ENCODE results near the gene RAVER2.
"Not testable (repeated sequence)": the region's sequence is repeated elsewhere in the genome, so short reads cannot be mapped to it uniquely, and the experiment has no call there.

Gene RAVER2

DNA sequence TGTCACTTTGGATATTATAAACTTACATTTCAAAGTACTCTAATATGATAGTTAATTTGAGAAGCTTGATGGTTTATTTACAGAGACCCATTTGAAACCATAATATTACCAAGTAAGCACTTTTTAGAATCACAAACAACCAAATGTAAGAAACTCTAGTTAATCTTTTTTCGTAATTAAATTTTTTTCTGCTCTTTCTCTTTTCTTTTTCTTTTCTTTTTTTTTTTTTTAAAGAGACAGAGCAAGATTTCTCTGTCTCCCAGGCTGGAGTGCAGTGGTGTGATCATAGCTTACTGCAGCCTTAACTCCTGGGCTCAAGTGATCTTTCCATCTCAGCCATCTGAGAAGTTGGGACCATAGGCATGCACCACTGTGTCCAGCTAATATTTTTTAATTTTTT, 5.2 kb downstream of the RAVER2 start:
- DNase-seq = no peak

GRCh38 chr1:64750875-64751274, 6.0 kb downstream of the RAVER2 start:
- DNase-seq = no peak

DNA sequence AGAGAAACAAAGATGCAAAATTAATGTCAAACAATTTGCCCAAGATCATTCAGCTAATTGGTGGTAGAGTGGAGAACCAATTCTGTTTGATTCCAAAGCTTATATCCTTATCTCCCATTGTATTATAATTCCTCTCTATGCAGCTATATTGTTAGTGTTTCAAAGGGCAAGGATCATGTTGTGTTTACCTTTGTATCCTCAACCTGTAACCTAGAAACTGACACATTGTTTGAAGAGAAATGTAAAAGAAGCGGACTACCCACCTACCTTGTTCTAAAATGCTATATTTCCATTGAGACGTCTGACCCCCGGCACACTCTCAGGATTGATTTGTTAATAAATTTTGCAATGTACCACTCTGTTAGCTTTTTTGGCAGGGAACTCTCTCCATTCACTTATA, 9.3 kb downstream of the RAVER2 start:
- no peak for DNase-seq

DNA sequence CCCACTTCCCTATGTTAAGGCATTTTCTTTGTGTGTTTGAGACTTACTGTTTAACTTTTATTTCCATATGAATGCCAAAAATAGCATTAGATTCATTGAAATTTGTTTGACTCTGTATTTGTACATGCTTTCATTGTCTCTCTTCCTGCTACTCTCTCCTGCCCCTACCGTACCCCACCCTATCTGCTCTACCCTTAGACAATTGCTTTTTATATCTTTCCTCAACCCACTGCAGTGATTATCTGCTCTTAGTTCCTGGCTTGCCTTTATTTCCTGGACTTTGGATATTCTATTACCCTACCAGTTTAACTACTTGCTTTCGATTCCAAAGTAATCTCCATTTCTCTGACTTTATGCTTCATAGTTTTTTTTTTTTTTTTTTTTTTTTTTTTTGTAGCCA, 10.5 kb downstream of the RAVER2 start:
- no peak for DNase-seq

DNA sequence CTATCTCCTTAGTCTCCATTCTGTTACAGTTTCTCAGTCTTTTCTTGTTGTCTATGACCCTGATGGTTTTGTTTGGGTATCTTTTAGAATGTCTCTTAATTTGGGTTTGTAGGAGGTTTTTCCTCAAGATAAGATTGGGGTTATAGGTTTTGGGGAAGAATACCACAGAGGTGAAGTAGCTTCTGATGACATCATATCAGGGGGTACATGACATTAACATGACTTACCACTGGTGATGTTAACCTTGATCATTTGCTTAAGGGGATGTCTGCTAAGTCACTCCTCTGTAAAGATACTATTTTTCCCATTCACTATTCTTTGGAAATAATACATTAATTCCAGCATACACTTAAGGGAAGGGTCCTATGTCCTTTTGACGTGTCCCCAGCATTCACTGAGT, 11.9 kb downstream of the RAVER2 start:
- no peak for DNase-seq

DNA sequence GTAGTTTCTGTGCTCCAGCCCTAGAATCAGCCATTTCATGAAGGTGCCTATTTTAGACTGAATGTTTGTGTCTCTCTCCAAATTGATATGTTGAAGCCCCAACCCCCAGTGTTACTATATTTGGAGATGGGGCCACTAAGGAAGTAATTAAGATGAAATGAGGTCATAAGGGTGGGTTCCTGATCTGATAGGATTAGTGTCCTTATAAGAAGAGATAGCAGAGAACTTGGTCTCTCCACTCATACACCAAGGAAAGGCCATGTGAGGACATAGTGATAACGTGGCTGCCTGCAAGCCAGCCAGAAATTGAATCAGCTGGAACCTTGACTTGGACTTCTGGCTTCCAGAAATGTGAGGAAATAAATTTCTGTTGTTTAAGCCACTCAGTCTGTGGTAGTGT, 12.3 kb downstream of the RAVER2 start:
- DNase-seq = no peak

GRCh38 chr1:64758233-64758632, 13.4 kb downstream of the RAVER2 start:
- no peak for DNase-seq

GRCh38 chr1:64759968-64760367, 15.1 kb downstream of the RAVER2 start:
- DNase-seq = no peak

GRCh38 chr1:64765012-64765411, 20.1 kb downstream of the RAVER2 start:
- DNase-seq = no peak

DNA sequence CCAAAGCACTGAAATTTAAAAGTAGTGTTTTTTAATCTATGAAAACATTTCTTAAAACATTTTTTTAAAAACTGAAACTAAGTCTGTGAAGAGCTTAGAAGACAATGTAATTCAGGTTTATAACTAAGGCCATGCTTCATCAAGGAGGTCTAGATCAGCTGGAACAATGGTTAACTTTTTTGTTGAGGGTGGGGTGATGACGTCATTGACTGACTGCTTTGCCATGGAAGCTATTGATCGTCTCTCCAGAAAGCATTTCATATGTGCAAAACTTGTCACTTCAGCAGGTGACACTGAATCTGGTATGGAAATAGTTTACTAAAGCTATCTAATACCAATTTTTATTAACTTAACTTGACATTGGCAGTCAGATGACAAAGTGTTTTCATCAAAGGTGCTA, 21.0 kb downstream of the RAVER2 start:
- no peak for DNase-seq

DNA sequence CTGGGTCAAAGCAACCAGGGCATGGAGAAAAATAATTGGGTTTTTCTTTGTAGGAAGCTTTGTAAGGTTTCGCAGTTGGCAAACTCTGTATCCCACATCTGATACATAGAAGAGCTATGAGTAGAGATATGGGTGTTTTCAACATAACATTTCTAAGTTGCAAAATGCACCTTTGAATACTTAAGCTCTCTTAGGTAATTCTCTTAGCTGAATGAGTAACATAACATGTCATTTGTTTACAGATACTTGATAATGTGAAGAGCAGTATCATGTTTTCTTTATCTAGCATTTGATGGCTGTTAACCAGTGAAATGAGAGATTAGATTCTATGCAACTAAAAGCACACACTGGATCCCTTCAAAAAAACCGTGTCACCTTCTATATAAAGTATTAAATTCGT, 21.6 kb downstream of the RAVER2 start:
- DNase-seq = no peak

DNA sequence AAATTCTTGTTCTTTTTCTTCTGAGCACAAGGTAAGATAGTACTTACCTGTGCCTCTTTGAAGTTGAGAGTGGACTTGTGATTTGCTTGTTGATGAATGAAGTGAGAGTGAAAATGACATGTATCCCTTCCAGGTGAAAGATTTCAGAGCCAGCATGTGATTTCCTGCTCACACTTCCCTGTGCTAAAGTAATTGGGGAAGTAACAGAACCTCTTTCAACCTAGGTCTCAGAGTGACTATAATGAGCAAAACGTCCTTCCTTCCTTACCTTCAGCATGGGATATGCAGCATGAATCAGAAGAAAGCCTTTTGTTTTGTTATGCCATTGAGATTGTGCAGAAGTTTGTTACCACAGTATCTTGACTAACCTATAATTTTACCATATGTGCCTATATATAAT, 24.6 kb downstream of the RAVER2 start:
- no peak for DNase-seq

GRCh38 chr1:64769971-64770370, 25.1 kb downstream of the RAVER2 start:
- DNase-seq = no peak

GRCh38 chr1:64773306-64773705, 28.4 kb downstream of the RAVER2 start:
- DNase-seq = not testable (repeated sequence)

- DNase-seq = no peak
These were observed 30.2 kb downstream of the RAVER2 start for GRCh38 chr1:64775113-64775512.

GRCh38 chr1:64782044-64782443, 37.2 kb downstream of the RAVER2 start:
- DNase-seq = not testable (repeated sequence)

- DNase-seq = not testable (repeated sequence)
These were observed 38.0 kb downstream of the RAVER2 start for GRCh38 chr1:64782848-64783247.

GRCh38 chr1:64790832-64791487, 46.1 kb downstream of the RAVER2 start:
- DNase-seq = no peak

DNA sequence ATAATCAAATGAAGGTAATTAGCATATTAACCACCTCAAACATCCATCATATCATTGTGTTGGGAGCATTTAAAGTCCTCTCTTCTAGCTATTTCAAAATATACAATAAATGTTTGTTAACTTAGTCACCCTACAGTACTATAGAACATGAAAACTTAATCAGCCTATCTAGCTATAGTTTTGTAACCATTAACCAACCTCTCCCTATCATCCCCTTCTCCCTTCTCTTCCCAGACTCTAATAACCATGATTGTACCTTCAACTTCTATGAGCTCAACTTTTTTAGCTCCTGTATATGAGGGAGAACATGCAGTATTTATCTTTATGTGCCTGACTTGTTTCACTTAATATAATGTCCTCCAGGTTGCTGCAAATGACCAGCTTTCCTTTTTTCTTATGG, 54.0 kb downstream of the RAVER2 start:
- DNase-seq = no peak

DNA sequence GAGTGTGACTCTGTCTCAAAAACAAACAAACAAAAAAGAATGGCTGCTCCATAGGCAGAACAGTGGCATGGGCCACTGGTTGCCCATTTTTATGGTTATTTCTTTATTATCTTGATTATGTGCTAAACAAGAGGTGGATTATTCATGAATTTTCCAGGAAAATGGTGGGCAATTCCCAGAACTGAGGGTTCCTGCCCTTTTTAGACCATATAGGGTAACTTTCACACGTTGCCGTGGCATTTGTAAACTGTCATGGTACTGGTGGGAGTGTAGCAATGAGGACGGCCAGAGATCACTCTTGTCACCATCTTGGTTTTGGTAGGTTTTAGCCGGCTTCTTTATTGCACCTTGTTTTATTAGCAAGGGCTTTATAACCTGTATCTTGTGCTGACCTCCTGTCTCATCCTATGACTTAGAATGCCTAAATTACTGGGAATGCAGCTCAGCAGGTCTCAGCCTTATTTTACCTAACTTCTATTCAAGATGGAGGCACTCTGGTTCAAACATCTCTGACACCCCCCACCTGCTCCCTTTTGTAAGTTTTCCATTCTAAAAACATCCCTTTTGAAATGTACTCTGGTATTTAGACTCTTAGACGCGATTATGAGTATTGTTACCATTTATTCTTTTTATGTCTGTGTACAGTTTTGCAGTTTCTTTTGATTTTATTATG, 57.1 kb downstream of the RAVER2 start:
- DNase-seq = no peak

GRCh38 chr1:64809309-64809708, 64.4 kb downstream of the RAVER2 start:
- no peak for DNase-seq

GRCh38 chr1:64810001-64810400, 65.1 kb downstream of the RAVER2 start:
- no peak for DNase-seq

DNA sequence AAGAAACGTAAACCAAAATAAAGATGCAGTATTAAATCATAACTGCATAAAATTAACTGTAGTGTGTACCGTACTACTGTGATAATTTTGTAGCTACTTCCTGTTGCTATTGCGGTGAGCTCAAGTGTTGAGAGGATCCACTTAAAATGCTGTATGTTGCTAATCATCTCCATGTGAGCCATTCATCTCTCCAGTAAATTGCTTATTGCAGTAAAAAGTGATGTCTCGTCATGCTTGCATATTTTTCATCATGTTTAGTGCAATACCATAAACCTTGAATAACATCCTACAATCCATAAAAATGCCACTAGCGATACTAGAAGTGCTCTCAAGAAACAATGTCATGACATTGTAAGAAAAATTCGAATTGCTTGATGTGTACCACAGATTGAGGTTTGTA, 66.3 kb downstream of the RAVER2 start:
- no peak for DNase-seq

- no peak for DNase-seq
These were observed 69.6 kb downstream of the RAVER2 start for GRCh38 chr1:64814427-64814826.

DNA sequence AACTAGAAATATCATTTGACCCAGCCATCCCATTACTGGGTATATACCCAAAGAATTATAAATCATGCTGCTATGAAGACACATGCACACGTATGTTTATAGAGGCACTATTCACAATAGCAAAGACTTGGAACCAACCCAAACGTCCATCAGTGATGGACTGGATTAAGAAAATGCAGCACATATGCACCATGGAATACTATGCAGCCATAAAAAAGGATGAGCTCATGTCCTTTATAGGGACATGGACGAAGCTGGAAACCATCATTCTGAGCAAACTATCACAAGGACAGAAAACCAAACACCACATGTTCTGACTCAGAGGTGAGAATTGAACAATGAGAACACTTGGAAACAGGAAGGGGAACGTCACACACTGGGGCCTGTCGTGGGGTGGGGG, 72.5 kb downstream of the RAVER2 start:
- not testable (repeated sequence) for DNase-seq

Measured in activated CD4-positive, alpha-beta T cell treated with anti-CD3 and anti-CD28 coated beads, Interleukin-2, amount 50 U/mL, for 16 hours (primary cell).